PC-3 (cell line): ENCODE measurements around the gene ZBTB40. TPM values are rescaled to one million over a fixed set of nuclear protein-coding genes. Genes with fewer than 3 reads are reported as not detected.

ENCODE experiments used
- ATAC-seq: fragments of 200-7000 bp; cut with Tn5 transposase; 2 replicates; pipeline ENCODE4 v1.9.1; 2020; ENCODE audit warnings: mild to moderate bottlenecking, moderate library complexity
- BruUV-seq: library from RNA; stranded (reverse); fragments of 400-500 nt; replicated peaks from 2 replicates; lab custom pipeline; 2021; lab: Mats Ljungman, UMichigan
- CTCF ChIA-PET: fragments of 300-600 bp; sonication (Branson Sonifier 250); formaldehyde crosslinking; loops from one replicate; lab custom pipeline; 2022; ENCODE audit warnings: antibody characterized with exemption; lab: Charles Lee
- POLR2A ChIA-PET: fragments of 300-600 bp; sonication (Branson Sonifier 250); formaldehyde crosslinking; loops from one replicate; lab custom pipeline; 2022; ENCODE audit warnings: antibody characterized with exemption; ENCODE audit not compliant: unreplicated experiment; lab: Charles Lee
- DNase-seq: peaks from one replicate; pipeline ENCODE4 v3.0.0-alpha.2; 2015
- H2AFZ ChIP-seq: fragments of 300-600 bp; sonication (generic); 2 replicates; pipeline ENCODE4 v1.6.0; 2016; ENCODE audit warnings: antibody characterized with exemption, low read length
- H3F3A ChIP-seq: fragments of 300-600 bp; sonication (generic); one replicate; pipeline ENCODE4 v1.6.0; 2017; ENCODE audit warnings: antibody characterized with exemption, low read length, control low read depth, mild to moderate bottlenecking; ENCODE audit not compliant: unreplicated experiment
- H3K27ac ChIP-seq: fragments of 300-600 bp; sonication (generic); 2 replicates; pipeline ENCODE4 v1.5.1; 2016; ENCODE audit warnings: mild to moderate bottlenecking, low read length
- H3K27me3 ChIP-seq: fragments of 300-600 bp; sonication (generic); 2 replicates; pipeline ENCODE4 v1.6.1; 2016; ENCODE audit warnings: low read length, mixed read lengths
- H3K36me3 ChIP-seq: fragments of 300-600 bp; sonication (generic); 2 replicates; pipeline ENCODE4 v1.6.1; 2016; ENCODE audit warnings: low read depth, mixed run types, low read length, mixed read lengths
- H3K4me1 ChIP-seq: fragments of 300-600 bp; sonication (generic); 2 replicates; pipeline ENCODE4 v1.5.1; 2016; ENCODE audit warnings: low read length; ENCODE audit not compliant: insufficient read depth
- H3K4me2 ChIP-seq: fragments of 300-600 bp; sonication (generic); 2 replicates; pipeline ENCODE4 v1.6.0; 2016; ENCODE audit warnings: low read length
- H3K4me3 ChIP-seq: fragments of 300-600 bp; sonication (generic); 2 replicates; pipeline ENCODE4 v1.5.1; 2016; ENCODE audit warnings: mild to moderate bottlenecking, low read length, mixed read lengths
- H3K79me2 ChIP-seq: fragments of 300-600 bp; sonication (generic); 2 replicates; pipeline ENCODE4 v1.6.1; 2017; ENCODE audit warnings: low read length, mixed read lengths
- H3K9ac ChIP-seq: fragments of 300-600 bp; sonication (generic); 2 replicates; pipeline ENCODE4 v1.6.0; 2016; ENCODE audit warnings: mild to moderate bottlenecking, low read length
- H3K9me2 ChIP-seq: fragments of 300-600 bp; sonication (generic); replicated peaks from 2 replicates; pipeline ENCODE4 v1.6.1; 2016; ENCODE audit warnings: mixed run types, low read length, mixed read lengths
- H3K9me3 ChIP-seq: fragments of 300-600 bp; sonication (generic); 2 replicates; pipeline ENCODE4 v1.6.1; 2016; ENCODE audit warnings: low read length, mixed read lengths
- H4K20me1 ChIP-seq: fragments of 300-600 bp; sonication (generic); 2 replicates; pipeline ENCODE4 v1.6.1; 2016; ENCODE audit warnings: low read length, mixed read lengths
- EZH2 ChIP-seq: fragments of 300-600 bp; sonication (generic); IDR thresholded peaks from one replicate; pipeline ENCODE4 v1.6.1; 2017; ENCODE audit warnings: antibody characterized with exemption, mild to moderate bottlenecking, low read length; ENCODE audit not compliant: unreplicated experiment
- EZH2phosphoT487 ChIP-seq: fragments of 300-600 bp; sonication (generic); IDR thresholded peaks from 2 replicates; pipeline ENCODE4 v1.6.1; 2018; ENCODE audit warnings: mild to moderate bottlenecking, antibody characterized with exemption, low read length, borderline replicate concordance
- intact Hi-C: fragments of 100-400 bp; cut with micrococcal nuclease; formaldehyde crosslinking; loops from 2 replicates; pipeline ENCODE4 v1.9.0; 2023
- total RNA-seq: library from RNA; depleted of rRNA; stranded (reverse); fragments of >200 nt; gene quantifications from 2 replicates; pipeline ENCODE4 v1.2.3, GENCODE V29; 2014
- TF ChIP-seq, protein P1 (sequence below): fragments of 300-600 bp; sonication (generic); conservative IDR thresholded peaks from 2 replicates; pipeline ENCODE4 v1.5.1; 2017; ENCODE audit warnings: antibody characterized with exemption, low read depth, mild to moderate bottlenecking, low read length

The ZBTB40 gene
- total RNA-seq, 1 experiment from 2014 or later, result 20.2 TPM

DNA sequence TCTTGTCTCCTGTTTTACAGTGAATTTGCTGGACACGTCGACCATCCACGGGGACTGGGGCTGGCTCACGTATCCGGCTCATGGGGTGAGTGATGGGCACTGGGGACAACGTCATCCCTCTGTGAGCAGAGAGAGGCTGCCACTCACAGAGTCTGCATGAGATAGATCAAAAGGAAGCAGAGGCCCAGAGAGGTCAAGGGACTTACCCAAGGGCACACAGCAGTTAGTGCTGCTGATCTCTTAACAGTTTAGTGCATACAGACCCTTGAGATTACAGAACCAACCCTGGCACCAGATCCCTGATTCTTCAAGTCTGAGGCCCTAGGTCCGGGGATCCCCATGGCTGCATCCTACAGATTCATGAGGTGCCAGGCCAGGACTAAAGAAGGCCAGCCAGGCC, 117.6 kb downstream of the ZBTB40 start:
- Histone ChIP-seq H3K27ac (no peak overlapping the region), H3K9ac (no peak overlapping the region), H3K4me3 (no peak overlapping the region), H4K20me1 (no peaks in the 10 kb centered on the region), H3K9me2 (no peaks in the 10 kb centered on the region), H3K4me1 (no peaks in the 10 kb centered on the region), H3K36me3 (no peaks in the 10 kb centered on the region), H3K4me2 (no peak overlapping the region), H3K79me2 (no peaks in the 10 kb centered on the region), H3F3A (no peaks in the 10 kb centered on the region), H3K27me3 (peaks cover 33% of the 10 kb centered on the region), H3K9me3 (no peaks in the 10 kb centered on the region), H2AFZ (no peak overlapping the region)
- ChIA-PET CTCF (no interaction called here), POLR2A (no interaction called here)
- DNase-seq, result no peak
- BruUV-seq, result no TSS peak
- ATAC-seq, result no peak
- no peak for TF ChIP-seq EZH2phosphoT487
- intact Hi-C loops, result no loop called here

DNA sequence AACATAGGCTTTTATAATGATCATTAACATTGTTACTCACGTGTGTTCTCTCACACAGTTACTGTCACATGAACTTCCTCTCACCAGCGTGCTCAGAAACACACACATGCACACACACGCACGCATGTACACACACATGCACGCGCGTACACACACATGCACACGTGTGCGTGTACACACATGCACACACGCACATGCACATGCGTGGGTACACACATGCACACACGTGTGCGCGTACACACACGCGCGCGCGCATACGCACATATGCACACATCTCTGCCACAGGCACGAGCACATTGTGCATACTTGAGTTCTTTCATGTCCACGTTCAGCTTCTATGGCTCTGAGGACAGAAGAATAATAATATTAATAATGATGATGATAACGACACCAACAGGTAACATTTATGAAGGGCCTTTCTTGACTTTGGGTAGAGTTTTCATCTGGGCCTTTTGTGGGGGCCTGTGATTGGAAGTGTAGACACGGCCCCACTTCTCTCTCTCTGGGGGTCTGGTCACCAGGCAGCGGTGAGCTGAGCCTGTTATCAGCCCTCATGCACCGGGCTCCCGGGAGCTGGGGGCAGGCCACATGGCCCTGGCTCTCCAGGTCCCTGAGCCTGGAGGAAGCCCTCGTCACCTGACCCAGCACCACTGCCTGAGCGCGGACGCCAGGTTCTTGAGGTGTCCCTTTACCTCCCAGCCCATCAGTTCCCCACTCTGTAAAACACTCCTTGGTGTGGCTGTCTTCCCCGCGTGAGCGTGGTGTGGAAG, 118.7 kb downstream of the ZBTB40 start:
- Histone ChIP-seq H3K9me2 (no peaks in the 10 kb centered on the region), H3K4me2 (no peak overlapping the region), H3K79me2 (no peaks in the 10 kb centered on the region), H3F3A (no peaks in the 10 kb centered on the region), H3K9me3 (no peaks in the 10 kb centered on the region), H3K4me3 (no peak overlapping the region), H2AFZ (no peak overlapping the region), H3K36me3 (no peaks in the 10 kb centered on the region), H3K27me3 (peaks cover 33% of the 10 kb centered on the region), H3K27ac (no peak overlapping the region), H3K4me1 (no peaks in the 10 kb centered on the region), H3K9ac (no peak overlapping the region), H4K20me1 (no peaks in the 10 kb centered on the region)
- BruUV-seq, result no TSS peak
- ChIA-PET CTCF (no interaction called here), POLR2A (no interaction called here)
- DNase-seq (no peak), ATAC-seq (no peak)
- TF ChIP-seq EZH2phosphoT487 (no peak), EZH2 (no peak)
- TF ChIP-seq, protein P1, sequence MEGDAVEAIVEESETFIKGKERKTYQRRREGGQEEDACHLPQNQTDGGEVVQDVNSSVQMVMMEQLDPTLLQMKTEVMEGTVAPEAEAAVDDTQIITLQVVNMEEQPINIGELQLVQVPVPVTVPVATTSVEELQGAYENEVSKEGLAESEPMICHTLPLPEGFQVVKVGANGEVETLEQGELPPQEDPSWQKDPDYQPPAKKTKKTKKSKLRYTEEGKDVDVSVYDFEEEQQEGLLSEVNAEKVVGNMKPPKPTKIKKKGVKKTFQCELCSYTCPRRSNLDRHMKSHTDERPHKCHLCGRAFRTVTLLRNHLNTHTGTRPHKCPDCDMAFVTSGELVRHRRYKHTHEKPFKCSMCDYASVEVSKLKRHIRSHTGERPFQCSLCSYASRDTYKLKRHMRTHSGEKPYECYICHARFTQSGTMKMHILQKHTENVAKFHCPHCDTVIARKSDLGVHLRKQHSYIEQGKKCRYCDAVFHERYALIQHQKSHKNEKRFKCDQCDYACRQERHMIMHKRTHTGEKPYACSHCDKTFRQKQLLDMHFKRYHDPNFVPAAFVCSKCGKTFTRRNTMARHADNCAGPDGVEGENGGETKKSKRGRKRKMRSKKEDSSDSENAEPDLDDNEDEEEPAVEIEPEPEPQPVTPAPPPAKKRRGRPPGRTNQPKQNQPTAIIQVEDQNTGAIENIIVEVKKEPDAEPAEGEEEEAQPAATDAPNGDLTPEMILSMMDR, result no peak
- intact Hi-C loops, result no loop called here

DNA sequence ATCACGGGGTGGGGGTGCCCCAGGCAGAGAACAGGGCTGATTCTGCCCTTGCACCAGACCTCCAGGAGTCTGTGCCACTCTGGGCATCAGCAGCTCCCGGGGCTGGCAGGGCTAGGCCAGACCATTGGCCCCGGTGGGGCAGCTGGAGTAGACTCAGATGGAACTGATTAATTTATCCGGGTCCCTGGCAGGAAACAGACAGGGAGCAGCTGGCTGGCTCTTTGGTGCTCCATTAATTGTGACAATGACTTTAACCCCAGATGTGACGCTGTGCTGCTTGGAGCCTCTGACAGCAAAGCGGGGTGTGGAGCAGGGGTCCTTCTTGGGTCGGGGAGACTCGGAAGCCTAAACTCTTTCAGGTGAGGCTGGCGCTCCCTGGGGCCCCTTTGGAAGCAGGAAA, 121.2 kb downstream of the ZBTB40 start:
- TF ChIP-seq EZH2phosphoT487 (no peak), EZH2 (no peak)
- TF ChIP-seq, protein P1, result no peak
- BruUV-seq, result no TSS peak
- Histone ChIP-seq H3K9me3 (no peaks in the 10 kb centered on the region), H3K9ac (no peak overlapping the region), H3K4me1 (no peaks in the 10 kb centered on the region), H4K20me1 (no peaks in the 10 kb centered on the region), H3K36me3 (no peaks in the 10 kb centered on the region), H3K27ac (no peak overlapping the region), H2AFZ (no peak overlapping the region), H3K27me3 (peaks cover 36% of the 10 kb centered on the region), H3K9me2 (no peaks in the 10 kb centered on the region), H3K79me2 (no peaks in the 10 kb centered on the region), H3F3A (peaks cover 1% of the 10 kb centered on the region), H3K4me3 (no peak overlapping the region), H3K4me2 (no peak overlapping the region)
- POLR2A ChIA-PET, result no interaction called here
- ATAC-seq, result no peak
- CTCF ChIA-PET, result no interaction called here
- intact Hi-C loops, result no loop called here
- DNase-seq, result no peak
